NCI-H82 treated with DMSO at 0.1 percent for 48 hours (cell line): Measurements from ENCODE around the gene STIM1.
"Not testable (repeated sequence)": the region's sequence is repeated elsewhere in the genome, so short reads cannot be mapped to it uniquely, and the experiment has no call there.

Source experiments
- DNase-seq: peaks from one replicate; lab custom pipeline; 2025; ENCODE audit not compliant: unreplicated experiment; lab: John Stamatoyannopoulos, UW

Gene STIM1

DNA sequence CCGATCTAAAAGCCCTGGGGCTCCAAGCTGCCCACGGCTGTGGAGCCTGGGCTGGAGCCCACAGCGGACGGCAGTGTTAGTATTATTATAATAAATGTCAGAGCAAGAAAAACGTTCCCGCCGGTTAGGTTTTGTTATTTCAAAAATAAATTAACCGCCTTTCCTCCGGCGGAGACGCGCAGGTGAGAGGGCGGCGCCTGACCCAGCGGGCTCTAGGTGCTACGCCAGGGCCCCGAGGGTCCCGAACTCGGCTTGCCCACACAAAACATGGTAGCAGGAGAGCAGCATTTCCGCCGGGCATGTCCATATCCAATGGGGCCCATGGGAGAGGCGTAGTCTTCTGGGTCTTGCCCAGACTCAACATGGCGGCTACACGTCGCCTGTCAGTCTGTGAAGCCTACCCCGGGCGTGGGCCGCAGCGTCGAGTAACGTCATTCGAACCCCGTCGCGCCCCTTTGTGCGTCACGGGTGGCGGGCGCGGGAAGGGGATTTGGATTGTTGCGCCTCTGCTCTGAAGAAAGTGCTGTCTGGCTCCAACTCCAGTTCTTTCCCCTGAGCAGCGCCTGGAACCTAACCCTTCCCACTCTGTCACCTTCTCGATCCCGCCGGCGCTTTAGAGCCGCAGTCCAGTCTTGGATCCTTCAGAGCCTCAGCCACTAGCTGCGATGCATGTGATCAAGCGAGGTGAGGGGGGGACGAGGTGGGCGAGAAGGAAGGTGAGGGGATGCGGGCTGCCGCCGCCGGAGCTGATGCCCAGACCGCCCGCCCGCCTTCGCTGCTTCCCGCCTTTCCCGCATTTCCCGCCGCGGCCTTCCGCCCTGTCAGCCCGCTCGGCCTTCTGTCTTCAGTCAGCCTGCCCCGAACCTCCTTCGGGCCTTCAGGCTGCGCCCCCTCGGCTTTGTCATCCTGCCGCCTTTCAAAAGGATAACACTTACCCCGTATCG lies 239.2 kb downstream of the STIM1 start, which contains the start of gene RRM1:
TSS of gene RRM1 (plus strand) at position 452 of the 944 bp plus-strand sequence. CDS start at position 666, 214 bp downstream.
- peak; percentile 82 for DNase-seq

DNA sequence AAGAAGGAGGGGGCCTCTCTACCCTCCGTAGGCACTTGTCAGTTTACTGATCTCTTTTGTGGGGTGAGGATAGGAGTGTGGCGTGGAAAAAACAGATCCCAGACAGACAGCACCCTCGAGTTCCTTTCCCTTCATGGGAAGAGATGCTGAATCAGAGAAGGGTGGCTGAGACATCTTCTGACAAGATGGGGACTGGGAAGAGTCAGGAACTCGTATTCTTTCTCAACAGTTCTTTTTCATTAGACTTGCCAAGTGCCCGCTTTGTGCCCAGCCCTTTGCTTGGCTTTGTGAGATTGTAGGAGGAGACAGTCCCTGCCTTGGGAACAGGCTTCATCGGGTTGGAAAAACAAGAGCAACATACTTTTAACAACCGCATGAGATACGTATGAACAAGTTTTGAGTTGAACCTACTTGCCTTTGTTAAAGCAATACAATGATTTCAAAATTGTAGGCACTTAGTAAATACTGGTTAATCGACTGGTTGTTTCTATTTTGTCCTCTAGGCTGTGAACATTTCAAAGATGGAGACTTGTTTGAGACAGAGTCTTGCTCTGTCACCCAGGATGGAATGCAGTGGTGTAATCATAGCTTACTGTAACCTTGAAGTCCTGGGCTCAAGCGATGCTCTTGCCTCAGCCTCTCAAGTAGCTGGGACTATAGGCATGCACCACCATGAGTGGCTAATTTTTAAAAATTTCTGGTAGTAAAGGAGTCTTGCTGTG lies 240.2 kb downstream of the STIM1 start:
- no peak for DNase-seq

- no peak for DNase-seq
Measured at GRCh38 chr11:4098026-4098621, 242.7 kb downstream of the STIM1 start.

- DNase-seq = no peak
Measured at GRCh38 chr11:4102711-4103110, 247.2 kb downstream of the STIM1 start.

DNA sequence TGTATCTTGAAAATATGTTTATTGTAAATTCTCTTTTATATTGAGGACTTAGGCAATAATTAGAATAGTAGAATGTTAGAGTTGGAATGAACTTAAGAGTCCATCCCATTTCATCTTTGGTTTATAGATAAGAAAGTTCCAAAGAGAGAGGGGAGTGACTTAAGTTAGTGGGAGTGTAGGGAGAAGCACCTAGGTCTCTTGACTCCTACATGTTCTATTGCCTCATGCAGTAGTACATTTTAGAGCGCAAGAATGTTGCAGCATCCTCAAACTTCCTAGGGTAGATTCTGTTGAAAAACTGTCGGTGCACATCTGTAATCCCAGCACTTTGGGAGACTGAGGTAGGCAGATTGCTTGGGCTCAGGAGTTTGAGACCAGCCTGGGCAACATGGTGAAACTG lies 247.8 kb downstream of the STIM1 start:
- no peak for DNase-seq

DNA sequence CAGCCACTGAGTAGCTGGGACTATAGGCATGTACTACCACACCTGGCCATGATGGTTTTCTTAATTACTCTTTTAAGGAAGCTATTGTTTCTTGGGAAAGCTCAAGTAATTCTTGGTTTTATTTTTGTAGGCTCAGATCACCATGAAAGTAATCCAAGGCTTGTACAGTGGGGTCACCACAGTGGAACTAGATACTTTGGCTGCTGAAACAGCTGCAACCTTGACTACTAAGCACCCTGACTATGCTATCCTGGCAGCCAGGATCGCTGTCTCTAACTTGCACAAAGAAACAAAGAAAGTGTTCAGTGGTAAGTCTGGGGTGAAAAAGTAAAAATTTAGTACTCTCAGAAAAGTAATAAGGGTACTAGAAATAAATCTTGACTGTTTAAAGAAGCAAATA lies 250.5 kb downstream of the STIM1 start:
- no peak for DNase-seq

DNA sequence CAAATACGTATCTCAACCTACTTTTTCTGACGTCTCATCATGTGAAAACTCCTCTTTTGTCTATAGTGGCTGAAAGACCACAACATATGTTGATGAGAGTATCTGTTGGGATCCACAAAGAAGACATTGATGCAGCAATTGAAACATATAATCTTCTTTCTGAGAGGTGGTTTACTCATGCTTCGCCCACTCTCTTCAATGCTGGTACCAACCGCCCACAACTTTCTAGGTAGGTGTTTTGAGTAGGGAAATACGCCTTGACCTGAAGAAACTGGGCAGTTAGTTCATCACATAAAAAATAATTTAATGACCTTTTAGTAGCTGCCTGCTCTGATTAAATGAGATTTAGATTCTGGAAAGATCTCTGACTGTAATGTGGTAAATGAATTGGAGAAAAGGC lies 256.4 kb downstream of the STIM1 start:
- no peak for DNase-seq

- DNase-seq = no peak
Measured at GRCh38 chr11:4115128-4115527, 259.7 kb downstream of the STIM1 start.

DNA sequence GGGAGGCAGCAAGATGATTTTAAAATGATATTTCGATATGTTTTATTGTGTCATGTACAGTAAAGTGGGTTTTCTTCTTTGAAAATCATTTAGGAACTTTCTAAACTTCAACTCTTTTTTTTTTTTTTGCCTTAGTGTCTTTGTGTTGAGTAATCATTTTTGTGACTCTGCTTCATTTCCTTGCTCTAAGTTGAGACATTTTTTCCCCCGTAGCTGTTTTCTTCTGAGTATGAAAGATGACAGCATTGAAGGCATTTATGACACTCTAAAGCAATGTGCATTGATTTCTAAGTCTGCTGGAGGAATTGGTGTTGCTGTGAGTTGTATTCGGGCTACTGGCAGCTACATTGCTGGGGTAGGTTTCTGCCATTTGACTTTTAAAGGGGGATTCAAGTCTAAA lies 262.6 kb downstream of the STIM1 start:
- no peak for DNase-seq

DNA sequence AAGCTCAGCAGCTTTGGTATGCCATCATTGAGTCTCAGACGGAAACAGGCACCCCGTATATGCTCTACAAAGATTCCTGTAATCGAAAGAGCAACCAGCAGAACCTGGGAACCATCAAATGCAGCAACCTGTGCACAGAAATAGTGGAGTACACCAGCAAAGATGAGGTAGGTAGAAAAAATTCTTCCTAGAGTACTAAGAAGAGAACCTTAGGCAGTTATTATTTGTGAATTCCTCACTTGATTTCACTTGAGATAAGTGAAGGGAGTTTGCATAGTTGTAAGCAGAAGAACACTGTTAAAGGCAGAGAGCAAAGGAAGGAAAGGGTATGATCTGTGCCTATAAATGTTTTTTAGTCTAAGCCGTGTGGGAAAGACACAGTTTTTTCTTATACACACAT lies 267.8 kb downstream of the STIM1 start:
- no peak for DNase-seq

DNA sequence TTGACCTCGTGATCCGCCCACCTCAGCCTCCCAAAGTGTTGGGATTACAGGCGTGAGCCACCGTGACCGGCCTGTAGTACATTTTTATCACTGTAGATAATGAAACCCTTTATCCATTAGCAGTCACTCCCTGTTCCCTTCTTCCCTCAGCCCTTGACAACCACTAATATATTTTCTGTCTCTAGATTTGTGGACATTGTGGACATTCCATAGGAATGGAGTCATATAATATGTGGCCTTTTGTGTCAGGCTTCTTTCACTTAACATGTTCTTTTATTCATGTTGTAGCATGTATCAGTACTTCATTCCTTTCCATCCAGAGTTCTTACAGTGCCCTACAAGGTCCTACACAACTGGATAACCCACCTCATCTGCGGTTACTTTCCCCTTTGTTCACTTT lies 269.7 kb downstream of the STIM1 start:
- DNase-seq = no peak

- DNase-seq = no peak
Measured at GRCh38 chr11:4127357-4127756, 271.9 kb downstream of the STIM1 start.

- not testable (repeated sequence) for DNase-seq
Measured at GRCh38 chr11:4130219-4130618, 274.8 kb downstream of the STIM1 start.

DNA sequence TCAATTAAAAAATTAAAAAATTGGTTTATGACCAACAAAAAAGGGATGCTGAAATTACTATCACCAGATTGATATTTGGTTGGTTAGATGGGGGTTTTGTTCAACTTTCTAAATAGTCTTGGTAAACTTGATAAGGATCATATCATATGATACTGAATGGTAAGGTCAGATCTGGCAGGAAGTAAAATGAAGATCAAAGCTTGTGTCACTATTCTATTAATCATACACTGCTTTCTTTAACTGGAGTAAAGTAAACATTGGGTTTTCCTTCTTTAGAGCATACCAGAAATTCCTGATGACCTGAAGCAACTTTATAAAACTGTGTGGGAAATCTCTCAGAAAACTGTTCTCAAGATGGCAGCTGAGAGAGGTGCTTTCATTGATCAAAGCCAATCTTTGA lies 279.3 kb downstream of the STIM1 start:
- DNase-seq = no peak

- DNase-seq = no peak
Measured at GRCh38 chr11:4138497-4138896, 283.0 kb downstream of the STIM1 start.

DNA sequence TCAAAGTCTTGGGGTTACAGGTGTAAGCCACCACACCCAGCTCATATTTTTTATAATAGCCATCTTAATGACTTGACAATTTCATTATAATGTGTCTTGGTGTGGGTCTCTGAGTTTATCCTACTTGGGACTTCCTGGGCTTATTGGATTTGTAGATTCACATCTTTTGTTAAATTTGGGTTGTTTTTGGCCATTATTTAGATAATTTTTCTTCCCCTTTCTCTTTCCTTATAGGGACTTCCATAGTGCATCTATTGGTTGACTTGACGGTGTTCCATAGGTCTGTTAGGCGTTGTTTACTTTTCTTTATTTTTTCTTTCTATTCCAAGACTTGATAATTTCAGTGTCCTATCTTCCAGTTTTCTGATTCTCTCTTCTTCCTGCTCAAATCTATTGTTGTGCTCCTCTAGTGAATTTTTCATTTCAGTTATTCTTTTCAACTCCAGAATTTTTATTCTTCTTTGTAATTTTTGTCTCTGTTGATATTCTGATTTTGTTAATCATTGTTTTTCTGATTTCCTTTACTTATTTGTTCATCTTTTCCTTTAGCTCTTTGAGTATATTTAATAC lies 284.7 kb downstream of the STIM1 start:
- DNase-seq = no peak
